ENCODE measurements around the gene MYO1E. TPM values are rescaled to one million over a fixed set of nuclear protein-coding genes. Genes with fewer than 3 reads are reported as not detected.

MYO1E gene
- total RNA-seq, 1 donor from 2014 or later = 23.6 TPM

DNA sequence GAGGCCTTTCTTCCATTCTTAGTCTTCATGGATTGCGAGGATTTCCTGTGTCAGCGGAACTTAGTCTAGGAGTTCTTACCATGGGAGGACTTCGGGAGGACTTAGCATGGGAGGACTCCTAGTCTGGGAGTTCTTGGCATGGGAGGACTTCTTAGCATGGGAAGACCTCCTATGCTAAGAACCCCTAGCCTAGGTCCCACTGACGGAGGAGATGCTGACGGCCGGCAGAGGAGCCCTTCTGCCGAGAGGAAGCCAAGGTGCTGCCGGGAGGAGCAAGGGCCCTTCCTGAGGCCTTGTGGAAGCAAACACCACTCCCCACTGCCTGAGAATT, 201.6 kb downstream of the MYO1E start:
- TF ChIP-seq CTCF (IDR thresholded peaks at IDR 0.05; ENCODE audit: borderline replicate concordance) = no peak
- no peak overlapping the region for H3K27ac ChIP-seq (replicated peaks)

DNA sequence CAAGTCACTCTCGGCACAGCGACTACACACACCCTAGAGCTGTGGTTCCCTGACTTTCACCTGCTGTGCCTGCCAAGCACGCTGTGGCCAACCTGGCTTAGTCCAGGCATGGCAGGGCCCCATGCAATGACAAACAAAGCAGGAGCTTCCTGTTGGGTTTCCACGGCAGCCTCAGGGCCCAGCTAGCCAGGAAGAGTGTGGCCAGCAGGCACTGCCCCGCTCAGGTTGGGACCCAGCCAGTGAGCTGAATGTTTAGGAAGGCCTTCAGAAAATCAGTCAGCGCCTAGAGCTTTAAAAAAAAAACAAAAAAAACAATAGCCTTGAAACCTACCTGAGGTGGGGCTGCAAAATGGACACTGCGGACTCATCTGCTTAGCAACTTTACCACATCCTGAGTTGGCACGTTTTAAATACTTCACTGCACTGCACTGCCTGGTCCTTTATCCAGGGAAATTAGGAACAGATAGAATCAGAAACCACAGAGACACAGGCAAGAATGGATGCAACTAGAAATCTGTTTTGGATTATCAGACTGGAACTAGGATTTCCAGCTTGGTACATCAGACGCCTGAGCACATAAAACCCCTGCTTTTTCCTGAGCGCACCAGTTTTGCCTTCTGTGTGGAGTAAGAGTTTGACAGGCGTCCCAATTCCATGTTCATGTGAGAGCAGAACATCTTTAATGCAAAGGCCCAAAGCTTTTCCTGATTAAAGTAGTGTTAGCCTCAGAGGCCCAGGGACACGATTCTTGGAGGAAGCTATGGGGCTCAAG, 202.2 kb downstream of the MYO1E start:
- Histone ChIP-seq H3K36me3 (peaks cover 47% of the 10 kb centered on the region), H3K9me3 (replicated peaks) (no peaks in the 10 kb centered on the region), H3K4me1 (peaks cover 19% of the 10 kb centered on the region), H3K4me3 (no peak overlapping the region), H3K27me3 (ENCODE audit: low read depth) (no peaks in the 10 kb centered on the region), H3K27ac (replicated peaks) (peak overlapping the region; percentile 13)
- intact Hi-C loops (cut with micrococcal nuclease) = no loop called here
- no peak for TF ChIP-seq CTCF (IDR thresholded peaks at IDR 0.05; ENCODE audit: borderline replicate concordance)
- DNase-seq = no peak

More for the DNA sequence above, 201.6 kb downstream of the MYO1E start:
- intact Hi-C loops (cut with micrococcal nuclease) = no loop called here
- DNase-seq = no peak
- no peaks in the 10 kb centered on the region for H3K27me3 ChIP-seq (ENCODE audit: low read depth)
- no peaks in the 10 kb centered on the region for H3K9me3 ChIP-seq (replicated peaks)
- peaks cover 24% of the 10 kb centered on the region for H3K4me1 ChIP-seq
- H3K4me3 ChIP-seq = no peak overlapping the region
- H3K36me3 ChIP-seq = peaks cover 47% of the 10 kb centered on the region

DNA sequence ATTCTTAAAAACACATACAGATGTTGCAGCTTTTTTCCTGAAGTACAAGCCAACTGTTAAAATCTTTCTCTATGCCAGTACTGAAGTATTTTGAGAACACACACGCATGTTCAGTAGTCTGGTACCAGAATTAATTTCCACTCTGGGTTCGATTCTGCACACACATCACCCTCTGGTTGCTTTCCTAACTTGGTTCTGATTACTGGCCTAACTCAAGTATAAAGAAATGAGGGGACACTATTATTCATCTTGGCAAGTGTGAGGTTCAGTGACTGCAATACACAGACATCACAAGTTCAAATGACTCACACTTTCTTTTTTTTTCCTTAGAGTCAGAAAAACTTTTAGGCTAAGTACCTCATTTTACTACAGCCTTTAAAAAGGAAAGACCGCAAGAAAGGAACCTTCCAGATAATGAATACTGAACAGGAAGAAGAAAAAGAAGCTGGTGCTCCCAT, 203.4 kb downstream of the MYO1E start:
- no peak for TF ChIP-seq CTCF (IDR thresholded peaks at IDR 0.05; ENCODE audit: borderline replicate concordance)
- Histone ChIP-seq H3K36me3 (peaks cover 47% of the 10 kb centered on the region), H3K4me3 (no peak overlapping the region), H3K27ac (replicated peaks) (no peak overlapping the region), H3K4me1 (peaks cover 13% of the 10 kb centered on the region), H3K9me3 (replicated peaks) (no peaks in the 10 kb centered on the region), H3K27me3 (ENCODE audit: low read depth) (no peaks in the 10 kb centered on the region)
- DNase-seq = no peak
- intact Hi-C loops (cut with micrococcal nuclease) = loop anchor here (10.0 kb wide), 1 partner anchor 326 kb away; no protein-coding TSS in a partner anchor

- intact Hi-C loops (cut with micrococcal nuclease) = loop anchor here (10.0 kb wide), 1 partner anchor 326 kb away; no protein-coding TSS in a partner anchor
- peaks cover 13% of the 10 kb centered on the region for H3K4me1 ChIP-seq
- peaks cover 48% of the 10 kb centered on the region for H3K36me3 ChIP-seq
- no peaks in the 10 kb centered on the region for H3K9me3 ChIP-seq (replicated peaks)
- no peak for TF ChIP-seq CTCF (IDR thresholded peaks at IDR 0.05; ENCODE audit: borderline replicate concordance)
- no peaks in the 10 kb centered on the region for H3K27me3 ChIP-seq (ENCODE audit: low read depth)
- no peak overlapping the region for H3K27ac ChIP-seq (replicated peaks)
- no peak overlapping the region for H3K4me3 ChIP-seq
- no peak for DNase-seq
Observed at GRCh38 chr15:59168536-59168935, 204.1 kb downstream of the MYO1E start.

- DNase-seq = no peak
- intact Hi-C loops (cut with micrococcal nuclease) = loop anchor here (10.0 kb wide), 1 partner anchor 328 kb away; no protein-coding TSS in a partner anchor
- no peak for TF ChIP-seq CTCF (IDR thresholded peaks at IDR 0.05; ENCODE audit: borderline replicate concordance)
- Histone ChIP-seq H3K4me1 (peaks cover 13% of the 10 kb centered on the region), H3K36me3 (peaks cover 48% of the 10 kb centered on the region), H3K4me3 (no peak overlapping the region), H3K9me3 (replicated peaks) (no peaks in the 10 kb centered on the region), H3K27me3 (ENCODE audit: low read depth) (no peaks in the 10 kb centered on the region), H3K27ac (replicated peaks) (no peak overlapping the region)
Observed at GRCh38 chr15:59166601-59167265, 205.9 kb downstream of the MYO1E start.
